Astrocyte of the spinal cord (primary cell): ENCODE measurements around the gene CARHSP1.

ENCODE experiments used
- DNase-seq: peaks from one replicate; pipeline ENCODE4 v3.0.0; 2011; ENCODE audit warnings: low read depth, low spot score
- H3K4me3 ChIP-seq: 2 replicates; pipeline ENCODE4 v1.5.1; 2011; ENCODE audit warnings: low read depth, mild to moderate bottlenecking, low read length, moderate library complexity
- CTCF ChIP-seq: IDR thresholded peaks from 2 replicates; pipeline ENCODE4 v1.5.1; 2012; ENCODE audit warnings: low read depth, mild to moderate bottlenecking, low read length, inconsistent platforms
- in situ Hi-C: cut with HindIII; loops from 2 replicates; pipeline ENCODE4 v1.10.0; 2017; ENCODE audit warnings: low sequenced_read_pairs

Gene CARHSP1

GRCh38 chr16:8865145-8865882 lies 3.5 kb downstream of the CARHSP1 start:
- H3K4me3 ChIP-seq: no peak overlapping the region
- DNase-seq: no peak
- TF ChIP-seq CTCF: no peak
- in situ Hi-C loops: no loop called here

DNA sequence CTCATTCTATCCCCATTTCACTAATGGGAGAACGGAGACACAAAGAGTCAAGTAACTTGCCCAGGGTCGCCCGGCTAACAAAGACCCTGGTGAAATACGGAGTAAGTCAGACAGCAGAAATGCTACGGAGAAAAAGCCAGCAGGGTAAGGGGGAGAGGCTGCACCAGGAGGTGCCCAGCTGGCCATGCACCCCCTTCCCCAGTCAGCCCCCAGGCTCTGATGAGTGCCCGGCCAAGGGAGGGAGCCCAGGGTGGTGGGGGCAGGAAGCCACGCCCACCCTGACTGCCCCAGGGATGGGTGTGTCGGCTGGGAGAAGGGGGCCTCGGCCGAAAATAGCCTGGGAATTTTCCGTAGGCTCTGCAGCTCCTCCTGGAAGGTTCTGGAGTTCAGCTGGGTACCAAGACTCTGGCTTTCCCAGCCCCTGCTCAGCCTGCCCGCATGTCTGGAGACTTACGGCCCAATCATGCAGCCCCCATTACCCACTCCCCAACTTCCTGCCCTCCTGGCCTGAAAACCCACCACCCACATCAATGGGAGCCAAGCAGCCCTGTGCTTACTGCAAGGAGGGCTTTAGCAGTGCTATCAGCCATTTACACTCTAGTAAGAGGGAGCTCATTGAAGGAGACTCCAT lies 4.2 kb downstream of the CARHSP1 start:
- in situ Hi-C loops: no loop called here
- DNase-seq: no peak
- TF ChIP-seq CTCF: no peak
- H3K4me3 ChIP-seq: no peak overlapping the region

GRCh38 chr16:8863594-8864424 lies 5.0 kb downstream of the CARHSP1 start:
- DNase-seq: no peak
- H3K4me3 ChIP-seq: no peak overlapping the region
- TF ChIP-seq CTCF: no peak
- in situ Hi-C loops: no loop called here

DNA sequence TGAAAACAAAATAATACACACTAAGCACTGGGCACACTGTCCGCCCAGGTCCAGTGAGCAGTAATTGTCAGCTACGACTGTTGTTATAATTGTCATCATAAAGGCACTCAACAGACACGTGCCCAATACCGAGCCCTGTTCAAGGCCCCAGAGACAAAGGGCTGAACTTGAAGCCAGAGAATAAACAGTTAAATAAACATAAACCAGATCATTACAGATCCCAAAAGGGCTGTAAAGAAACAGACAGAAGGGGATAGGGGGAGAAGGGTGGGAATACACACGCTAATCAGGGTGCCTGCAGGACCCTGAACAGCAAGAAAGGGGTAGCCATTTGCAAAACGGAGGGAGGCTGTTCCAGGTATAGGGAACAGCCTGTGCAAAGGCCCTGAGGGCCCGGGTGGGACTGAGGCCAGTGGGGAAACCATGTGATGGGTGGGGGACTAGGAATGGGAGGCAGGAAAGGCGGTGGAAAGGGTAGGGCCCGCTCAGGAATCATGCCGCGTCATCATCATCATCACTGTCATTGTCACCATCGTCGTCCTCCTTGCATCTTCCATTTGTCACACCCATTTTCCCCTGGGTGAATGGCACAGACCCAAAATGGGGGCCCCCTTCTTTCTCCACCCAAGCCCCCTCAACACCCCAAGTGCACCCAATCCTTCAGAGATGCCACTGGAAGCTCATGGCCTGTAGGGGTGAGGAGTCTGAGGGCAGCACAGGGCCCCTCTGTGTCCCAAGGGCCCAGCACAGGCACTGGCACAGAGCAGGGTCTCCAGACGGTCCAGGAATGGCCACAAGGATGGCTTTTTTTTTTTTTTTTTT lies 6.3 kb downstream of the CARHSP1 start:
- in situ Hi-C loops: no loop called here
- TF ChIP-seq CTCF: no peak
- H3K4me3 ChIP-seq: no peak overlapping the region
- DNase-seq: no peak

- H3K4me3 ChIP-seq: no peak overlapping the region
- DNase-seq: no peak
- TF ChIP-seq CTCF: no peak
- in situ Hi-C loops: no loop called here
Measured at GRCh38 chr16:8861563-8862308, 7.1 kb downstream of the CARHSP1 start.
